HG02852 (cell line): ENCODE data around the gene NUDT1.
"Not testable (repeated sequence)": the region's sequence is repeated elsewhere in the genome, so short reads cannot be mapped to it uniquely, and the experiment has no call there.

ENCODE experiments used
- ATAC-seq: cut with Tn5 transposase; IDR thresholded peaks from one replicate; pipeline ENCODE4 v1.9.1; 2021; ENCODE audit warnings: mild to moderate bottlenecking, moderate library complexity; ENCODE audit not compliant: unreplicated experiment

NUDT1 gene

GRCh38 chr7:2264158-2264557, 22.1 kb downstream of the NUDT1 start:
- no peak for ATAC-seq

GRCh38 chr7:2266911-2267310, 24.9 kb downstream of the NUDT1 start:
- no peak for ATAC-seq

GRCh38 chr7:2269089-2269990, 27.3 kb downstream of the NUDT1 start:
- not testable (repeated sequence) for ATAC-seq

- no peak for ATAC-seq
Observed at GRCh38 chr7:2269991-2270460, 28.0 kb downstream of the NUDT1 start.

- ATAC-seq, result no peak
Observed at GRCh38 chr7:2270495-2270894, 28.5 kb downstream of the NUDT1 start.

- ATAC-seq, result no peak
Observed at GRCh38 chr7:2271273-2272026, 29.4 kb downstream of the NUDT1 start.

GRCh38 chr7:2272031-2272430, 30.0 kb downstream of the NUDT1 start:
- no peak for ATAC-seq

- ATAC-seq, result no peak
Observed at GRCh38 chr7:2273866-2274265, 31.8 kb downstream of the NUDT1 start.

- no peak for ATAC-seq
Observed at GRCh38 chr7:2274666-2275065, 32.6 kb downstream of the NUDT1 start.

- no peak for ATAC-seq
Observed at GRCh38 chr7:2275101-2275500, 33.1 kb downstream of the NUDT1 start.

GRCh38 chr7:2276107-2276506, 34.1 kb downstream of the NUDT1 start:
- no peak for ATAC-seq

GRCh38 chr7:2278026-2278425, 36.0 kb downstream of the NUDT1 start:
- no peak for ATAC-seq

GRCh38 chr7:2279896-2280295, 37.9 kb downstream of the NUDT1 start:
- no peak for ATAC-seq

GRCh38 chr7:2280424-2280823, 38.4 kb downstream of the NUDT1 start:
- ATAC-seq, result no peak

- ATAC-seq, result no peak
Observed at GRCh38 chr7:2281541-2281940, 39.5 kb downstream of the NUDT1 start.

GRCh38 chr7:2282185-2282751, 40.2 kb downstream of the NUDT1 start:
- no peak for ATAC-seq

- ATAC-seq, result no peak
Observed at GRCh38 chr7:2283074-2283473, 41.0 kb downstream of the NUDT1 start.

GRCh38 chr7:2287745-2288144, 45.7 kb downstream of the NUDT1 start:
- ATAC-seq, result peak; percentile 34

GRCh38 chr7:2288503-2288902, 46.5 kb downstream of the NUDT1 start:
- peak; percentile 72 for ATAC-seq

GRCh38 chr7:2289111-2289586, 47.1 kb downstream of the NUDT1 start:
- ATAC-seq, result no peak

GRCh38 chr7:2289621-2290020, 47.6 kb downstream of the NUDT1 start:
- no peak for ATAC-seq
